LNCaP clone FGC (cell line): ENCODE measurements around the gene LAMTOR3.
"Not testable (repeated sequence)": the region's sequence is repeated elsewhere in the genome, so short reads cannot be mapped to it uniquely, and the experiment has no call there.

Source experiments
- DNase-seq: peaks from one replicate; pipeline ENCODE4 v3.0.0-alpha.2; 2011; ENCODE audit warnings: low read depth
- H3K4me3 ChIP-seq: 2 replicates; pipeline ENCODE4 v1.5.1; 2011; ENCODE audit warnings: mild to moderate bottlenecking, low read depth, low read length, control low read depth
- CTCF ChIP-seq: IDR thresholded peaks from 2 replicates; pipeline ENCODE4 v1.5.1; 2012; ENCODE audit warnings: mild to moderate bottlenecking; ENCODE audit not compliant: control insufficient read depth, insufficient read depth; ENCODE audit errors: extremely low read depth

LAMTOR3 gene

DNA sequence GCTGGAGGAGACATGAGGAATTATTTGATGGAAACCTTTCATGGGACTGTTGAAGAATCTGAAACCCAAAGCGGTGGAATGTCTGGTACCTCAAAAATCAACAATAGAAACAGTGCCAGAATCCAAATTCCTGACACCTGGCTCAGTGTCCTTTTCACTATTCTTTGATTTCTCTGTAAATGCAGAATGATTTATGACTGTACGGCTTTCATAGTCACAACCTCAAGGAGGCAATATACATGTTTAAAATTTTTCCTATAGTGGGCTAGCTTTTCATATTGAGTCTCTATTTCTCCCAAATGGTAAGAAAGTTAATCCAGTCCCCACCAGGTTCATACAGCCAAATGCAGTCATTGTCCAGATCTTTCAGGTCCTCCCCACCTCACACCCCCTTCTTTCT is 58.3 kb downstream of the LAMTOR3 start:
- no peak overlapping the region for H3K4me3 ChIP-seq
- TF ChIP-seq CTCF, result no peak
- DNase-seq, result no peak

- TF ChIP-seq CTCF, result no peak
- no peak overlapping the region for H3K4me3 ChIP-seq
These were observed 59.7 kb downstream of the LAMTOR3 start for GRCh38 chr4:99834569-99834968.

GRCh38 chr4:99833756-99834155 is 60.5 kb downstream of the LAMTOR3 start:
- no peak for TF ChIP-seq CTCF
- no peak overlapping the region for H3K4me3 ChIP-seq
- DNase-seq, result no peak

More at GRCh38 chr4:99834569-99834968, 59.7 kb downstream of the LAMTOR3 start:
- DNase-seq, result no peak

DNA sequence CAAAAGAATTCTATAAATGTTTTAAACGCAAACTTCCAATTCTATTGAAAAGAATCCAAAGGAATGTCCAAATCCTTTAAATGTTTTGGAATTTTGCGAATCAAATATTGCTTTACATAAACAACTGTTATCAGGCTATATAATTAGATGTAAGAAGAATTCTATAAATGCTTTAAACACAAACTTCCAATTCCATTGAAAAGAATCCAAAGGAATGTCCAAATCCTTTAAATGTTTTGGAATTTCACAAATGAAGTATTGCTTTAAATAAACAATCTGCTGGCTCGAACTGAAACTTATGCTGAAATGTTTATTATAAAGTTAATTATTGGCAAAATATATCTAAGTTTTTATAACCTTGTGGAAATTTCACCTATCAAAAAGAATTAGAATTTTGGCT is 61.5 kb downstream of the LAMTOR3 start:
- no peak overlapping the region for H3K4me3 ChIP-seq
- no peak for DNase-seq
- TF ChIP-seq CTCF, result no peak

DNA sequence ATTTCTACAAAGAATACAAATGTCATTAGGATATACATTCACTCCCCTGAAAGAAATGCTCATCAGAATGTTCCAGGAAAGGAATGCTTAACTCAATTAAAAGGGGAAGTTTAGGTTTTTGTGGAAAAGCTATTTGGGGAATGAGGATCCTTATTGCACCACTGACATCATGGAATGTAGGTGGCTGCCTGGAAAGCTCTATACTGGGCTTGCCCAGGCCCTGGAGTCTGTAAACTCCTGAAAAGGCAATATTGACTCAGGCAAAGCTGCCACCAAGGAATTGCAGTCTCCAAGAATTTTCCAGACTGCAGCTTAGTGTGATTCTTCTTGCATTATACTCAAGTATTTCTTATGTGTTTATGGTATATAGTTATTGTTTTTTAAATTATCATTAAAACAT is 61.9 kb downstream of the LAMTOR3 start:
- no peak for TF ChIP-seq CTCF
- H3K4me3 ChIP-seq, result no peak overlapping the region
- peak; percentile 3 for DNase-seq

DNA sequence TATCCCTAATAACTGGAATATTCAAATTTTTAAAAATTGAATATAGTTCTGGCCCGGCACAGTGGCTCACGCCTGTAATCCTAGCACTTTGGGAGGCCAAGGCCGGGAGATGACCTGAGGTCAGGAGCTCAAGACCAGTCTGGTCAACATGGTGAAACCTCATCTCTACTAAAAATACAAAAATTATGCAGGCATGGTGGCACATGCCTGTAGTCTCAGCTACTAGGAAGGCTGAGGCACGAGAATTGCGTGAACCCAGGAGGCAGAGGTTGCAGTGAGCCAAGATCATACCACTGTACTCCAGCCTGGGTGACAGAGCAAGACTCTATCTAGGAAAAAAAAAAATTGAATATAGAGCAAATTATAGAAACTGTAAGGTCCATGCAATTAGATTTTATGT is 64.2 kb downstream of the LAMTOR3 start:
- H3K4me3 ChIP-seq, result not testable (repeated sequence)

DNA sequence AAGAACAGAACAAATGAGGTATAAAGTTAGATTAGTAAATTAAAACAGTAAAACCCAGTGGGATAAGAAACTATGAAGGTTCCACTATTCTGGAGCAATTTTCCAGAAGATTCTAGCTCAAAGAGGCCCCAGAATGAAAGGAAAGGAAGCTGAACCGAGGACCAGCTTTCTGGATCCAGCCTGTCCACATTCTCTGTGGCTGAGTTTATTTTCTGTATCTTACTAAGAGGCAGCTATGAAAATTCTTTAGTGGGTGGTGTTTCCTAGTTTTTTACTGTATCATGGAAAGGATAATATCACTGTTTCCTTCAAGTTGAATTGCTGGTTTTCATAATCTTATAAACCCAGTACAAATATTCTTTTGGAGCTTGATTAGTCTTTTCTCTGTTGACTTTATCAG is 65.8 kb downstream of the LAMTOR3 start:
- no peak overlapping the region for H3K4me3 ChIP-seq
- DNase-seq, result no peak
- no peak for TF ChIP-seq CTCF

More for the DNA sequence above, 64.2 kb downstream of the LAMTOR3 start:
- not testable (repeated sequence) for DNase-seq
